Embryonic facial prominence (tissue), 1 donor: ENCODE data around the gene DEK.
A peak's percentile ranks its signal among the peaks of the same experiment; 100 is the strongest.
"Not testable (repeated sequence)": the region's sequence is repeated elsewhere in the genome, so short reads cannot be mapped to it uniquely, and the experiment has no call there.

Experiments
- DNase-seq: peaks from one replicate; pipeline ENCODE4 v3.0.0-alpha.2; 2016; ENCODE audit errors: extremely low spot score

Gene DEK

DNA sequence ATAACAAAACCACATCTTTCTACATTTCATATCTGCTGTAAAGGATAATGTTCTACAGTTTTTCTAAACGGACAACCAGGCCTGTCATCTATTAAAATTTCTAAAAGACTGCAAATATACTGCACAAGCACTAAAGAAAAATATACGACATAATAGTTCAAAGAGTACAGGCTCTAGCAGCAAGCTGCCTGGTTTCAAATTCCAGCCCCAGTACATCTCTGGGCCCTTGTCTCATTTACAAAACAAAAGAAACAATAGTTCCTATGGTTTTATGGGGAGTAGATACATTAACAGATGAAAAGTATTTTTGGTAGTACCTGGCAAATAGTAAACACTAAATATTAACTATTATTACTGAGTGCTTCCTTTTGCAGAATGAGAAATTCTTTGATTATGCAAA lies 24.1 kb downstream of the DEK start:
- no peak for DNase-seq

DNA sequence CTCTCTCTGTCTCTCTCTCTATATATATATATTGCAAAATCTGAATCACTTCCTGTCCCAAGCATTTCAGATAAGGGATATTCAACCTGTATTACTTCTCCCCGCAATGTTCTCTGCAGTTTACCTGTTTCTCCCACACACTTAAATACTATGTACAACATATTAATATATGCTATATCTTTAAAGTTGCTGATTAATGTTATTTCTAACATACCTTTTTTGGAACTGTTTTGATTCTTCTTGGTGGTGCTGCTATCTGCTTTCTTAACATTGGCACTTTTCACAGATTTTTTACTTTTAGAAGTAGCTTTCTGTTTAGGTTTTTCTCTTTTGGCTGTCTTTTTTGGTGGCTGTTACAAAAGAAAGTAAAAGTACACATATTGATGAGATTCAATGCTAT lies 27.2 kb downstream of the DEK start:
- DNase-seq: no peak

GRCh38 chr6:18235524-18235923 lies 28.8 kb downstream of the DEK start:
- no peak for DNase-seq

DNA sequence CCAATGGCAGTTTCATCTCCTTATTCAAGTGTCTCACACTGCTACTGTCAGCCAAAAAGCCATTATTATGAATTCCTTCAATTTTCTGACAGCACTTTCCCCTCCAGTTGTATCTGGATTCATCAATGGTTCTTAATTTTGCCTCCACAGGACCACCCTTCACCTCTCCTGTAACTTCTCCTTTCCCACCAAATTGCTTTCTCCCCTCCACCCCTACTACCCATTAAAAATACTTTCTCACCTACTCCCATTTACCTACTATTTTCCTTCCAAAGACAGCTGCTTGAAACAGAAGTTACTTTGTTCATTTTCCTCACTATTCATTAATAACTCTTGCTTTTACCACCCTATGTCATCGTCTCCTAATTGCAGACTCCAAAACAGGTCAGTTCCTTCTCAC lies 29.8 kb downstream of the DEK start:
- DNase-seq: no peak

DNA sequence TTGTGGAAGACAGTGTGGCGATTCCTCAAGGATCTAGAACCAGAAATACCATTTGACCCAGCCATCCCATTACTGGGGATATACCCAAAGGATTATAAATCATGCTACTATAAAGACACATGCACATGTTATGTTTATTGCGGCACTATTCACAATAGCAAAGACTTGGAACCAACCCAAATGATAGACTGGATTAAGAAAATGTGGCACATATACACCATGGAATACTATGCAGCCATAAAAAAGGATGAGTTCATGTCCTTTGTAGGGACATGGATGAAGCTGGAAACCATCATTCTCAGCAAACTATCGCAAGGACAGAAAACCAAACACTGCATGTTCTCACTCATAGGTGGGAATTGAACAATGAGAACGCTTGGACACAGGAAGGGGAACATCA lies 30.6 kb downstream of the DEK start:
- not testable (repeated sequence) for DNase-seq

DNA sequence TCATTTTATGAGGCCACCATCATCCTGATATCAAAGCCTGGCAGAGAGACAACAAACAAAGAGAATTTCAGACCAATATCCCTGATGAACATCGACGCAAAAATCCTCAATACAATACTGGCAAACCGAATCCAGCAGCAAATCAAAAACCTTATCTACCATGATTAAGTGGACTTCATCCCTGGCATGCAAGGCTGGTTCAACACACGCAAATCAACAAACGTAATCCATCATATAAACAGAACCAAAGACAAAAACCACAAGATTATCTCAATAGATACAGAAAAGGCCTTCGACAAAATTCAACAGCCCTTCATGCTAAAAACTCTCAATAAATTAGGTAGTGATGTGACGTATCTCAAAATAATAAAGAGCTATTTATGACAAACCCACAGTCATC lies 32.5 kb downstream of the DEK start:
- not testable (repeated sequence) for DNase-seq

GRCh38 chr6:18228590-18228989 lies 35.7 kb downstream of the DEK start:
- DNase-seq: not testable (repeated sequence)

GRCh38 chr6:18227166-18227565 lies 37.2 kb downstream of the DEK start:
- DNase-seq: not testable (repeated sequence)

DNA sequence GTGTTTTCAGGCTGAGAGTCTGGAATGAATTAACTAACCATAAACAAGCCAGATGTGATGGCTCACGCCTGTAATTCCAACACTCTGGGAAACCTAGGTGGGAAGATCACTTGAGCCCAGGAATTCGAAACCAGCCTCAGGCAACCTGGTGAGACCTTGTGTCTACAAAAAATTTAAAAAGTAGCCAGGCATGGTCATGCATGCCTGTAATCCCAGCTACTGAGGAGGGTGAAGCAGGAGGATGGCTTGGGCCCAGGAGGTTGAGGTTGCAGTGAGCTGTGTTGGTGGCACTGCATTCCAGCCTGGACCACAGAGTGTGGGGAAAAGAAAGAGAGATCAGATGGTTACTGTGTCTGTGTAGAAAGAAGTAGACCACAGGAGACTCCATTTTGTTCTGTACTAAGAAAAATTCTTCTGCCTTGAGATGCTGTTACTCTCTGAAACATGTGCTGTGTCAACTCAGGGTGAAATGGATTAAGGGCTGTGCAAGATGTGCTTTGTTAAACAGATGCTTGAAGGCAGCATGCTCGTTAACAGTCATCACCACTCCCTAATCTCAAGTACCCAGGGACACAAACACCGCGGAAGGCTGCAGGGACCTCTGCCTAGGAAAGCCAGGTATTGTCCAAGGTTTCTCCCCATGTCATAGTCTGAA lies 37.8 kb downstream of the DEK start:
- peak; percentile 20 for DNase-seq

GRCh38 chr6:18221288-18221615 lies 43.1 kb downstream of the DEK start:
- DNase-seq: no peak

GRCh38 chr6:18219591-18219990 lies 44.7 kb downstream of the DEK start:
- no peak for DNase-seq

DNA sequence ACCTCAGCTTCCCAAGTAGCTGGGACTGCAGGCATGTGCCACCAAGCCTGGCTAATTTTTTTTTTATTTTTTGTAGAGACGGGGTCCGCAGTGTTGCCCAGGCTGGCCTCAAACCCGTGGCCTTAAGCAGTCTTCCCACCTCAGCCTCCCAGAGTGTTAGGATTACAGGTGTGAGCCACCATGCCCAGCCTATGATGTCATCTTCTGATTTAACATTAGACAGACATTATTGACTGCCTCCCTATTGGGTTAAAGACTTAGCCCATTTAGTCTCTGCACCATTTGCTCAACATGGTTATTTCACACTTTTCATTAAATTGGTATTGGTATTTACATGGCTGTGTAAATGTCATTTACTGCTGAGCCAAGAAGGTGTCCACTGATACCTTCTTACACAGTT lies 46.1 kb downstream of the DEK start:
- no peak for DNase-seq

GRCh38 chr6:18216411-18216810 lies 47.9 kb downstream of the DEK start:
- DNase-seq: no peak

GRCh38 chr6:18215436-18215835 lies 48.9 kb downstream of the DEK start:
- no peak for DNase-seq

DNA sequence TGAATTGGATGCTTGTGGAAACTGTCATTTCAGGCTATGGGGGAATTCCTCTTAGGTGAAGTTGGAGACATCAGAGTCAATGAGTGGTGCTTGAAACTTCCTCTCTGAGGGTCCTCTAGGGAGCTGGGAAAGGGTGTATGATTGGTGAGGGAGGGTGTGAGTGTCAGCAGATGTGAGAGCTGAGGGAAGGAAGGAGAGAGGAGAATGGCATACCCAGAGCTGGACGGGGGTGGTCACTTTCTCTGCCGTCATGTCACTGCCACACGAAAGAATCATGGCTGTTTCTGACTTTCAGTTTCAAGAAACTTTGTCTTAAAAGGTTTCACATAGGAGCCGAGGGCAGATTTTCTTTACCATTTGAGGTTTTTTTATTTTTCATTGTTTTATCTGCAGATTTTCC lies 50.3 kb downstream of the DEK start:
- no peak for DNase-seq

DNA sequence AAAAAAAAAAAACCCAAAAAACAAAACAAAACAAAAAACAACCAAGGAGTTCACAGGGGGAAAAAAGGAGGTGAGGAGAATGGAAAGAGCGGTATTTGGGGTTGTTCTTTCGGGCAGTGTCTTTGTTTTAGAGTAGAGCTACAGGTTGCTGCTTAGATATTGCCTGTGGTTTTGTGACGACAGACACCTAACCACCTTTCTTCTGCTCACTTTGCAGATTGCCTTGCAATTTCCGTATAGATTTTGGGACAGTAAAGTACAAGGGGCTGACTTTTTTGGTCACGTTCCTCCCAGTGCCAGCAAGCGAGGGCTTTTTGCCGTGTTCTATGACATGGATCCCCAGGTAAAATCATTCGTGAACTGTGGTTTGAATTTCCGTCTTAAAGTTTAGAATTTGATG lies 50.9 kb downstream of the DEK start:
- no peak for DNase-seq

GRCh38 chr6:18212231-18212630 lies 52.1 kb downstream of the DEK start:
- DNase-seq: no peak

- no peak for DNase-seq
Measured at GRCh38 chr6:18211338-18211737, 53.0 kb downstream of the DEK start.

GRCh38 chr6:18210707-18211106 lies 53.6 kb downstream of the DEK start:
- no peak for DNase-seq

GRCh38 chr6:18209539-18210197 lies 54.7 kb downstream of the DEK start:
- no peak for DNase-seq

DNA sequence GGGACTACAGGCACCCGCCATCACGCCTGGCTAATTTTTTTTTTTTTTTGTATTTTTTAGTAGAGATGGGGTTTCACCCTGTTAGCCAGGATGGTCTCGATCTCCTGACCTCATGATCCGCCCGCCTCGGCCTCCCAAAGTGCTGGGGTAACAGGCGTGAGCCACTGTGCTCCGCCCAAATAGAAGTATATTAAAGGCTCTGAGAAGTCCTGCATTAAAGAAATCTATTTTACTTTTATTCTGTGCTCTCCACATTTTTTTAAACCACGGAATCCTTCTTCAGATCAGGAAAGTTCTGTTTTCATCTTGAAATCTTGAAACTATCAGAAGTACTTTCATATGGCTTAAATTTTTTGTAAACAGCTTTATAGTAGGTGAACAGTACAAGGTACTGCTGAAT lies 55.6 kb downstream of the DEK start:
- DNase-seq: not testable (repeated sequence)

GRCh38 chr6:18207949-18208348 lies 56.4 kb downstream of the DEK start:
- no peak for DNase-seq

DNA sequence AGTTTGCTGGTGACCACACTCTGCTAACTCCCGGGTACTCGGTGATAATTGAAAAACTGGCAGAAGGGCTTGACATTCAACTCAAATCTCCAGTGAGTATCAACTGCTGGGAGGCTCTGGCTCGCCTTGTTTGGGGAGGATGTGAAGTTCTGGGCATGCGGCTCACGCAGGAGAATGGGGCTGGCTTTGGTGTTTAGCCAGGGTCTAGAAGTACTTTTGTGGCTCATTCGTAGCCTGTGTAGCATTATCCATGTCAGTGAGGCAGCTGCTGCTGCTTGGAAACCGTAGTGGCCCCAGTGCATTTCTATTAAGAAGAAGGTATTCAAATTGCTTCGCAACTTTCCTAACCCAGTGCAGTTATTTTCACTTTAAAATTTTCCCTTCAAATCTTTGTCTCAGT lies 56.9 kb downstream of the DEK start:
- DNase-seq: no peak

DNA sequence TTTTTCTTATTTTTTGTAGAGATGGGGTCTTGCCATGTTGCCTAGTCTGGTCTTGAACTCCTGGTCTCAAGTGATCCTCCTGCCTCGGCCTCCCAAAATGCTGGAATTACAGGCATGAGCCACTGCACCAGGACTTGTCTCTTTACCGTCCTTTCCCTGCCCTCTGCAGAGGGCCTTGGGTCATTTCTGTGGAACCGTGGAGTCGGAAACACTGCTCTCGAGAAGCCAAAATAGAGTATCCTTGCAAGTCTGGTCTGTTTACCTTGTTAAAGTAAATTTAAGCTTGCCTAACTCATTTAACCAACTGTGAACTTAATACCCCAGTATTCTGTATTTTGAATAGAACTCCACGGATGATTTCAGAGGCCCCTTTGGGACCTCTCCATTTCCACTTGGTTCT lies 57.7 kb downstream of the DEK start:
- no peak for DNase-seq
